Measurements from ENCODE around the gene PIP5K1C.

The PIP5K1C gene

GRCh38 chr19:3694361-3695123 lies 5.7 kb downstream of the PIP5K1C start:
- DNase-seq (ENCODE audit: low read depth, low spot score): no peak

- DNase-seq (ENCODE audit: low read depth, low spot score): no peak
Measured at GRCh38 chr19:3693025-3693925, 7.0 kb downstream of the PIP5K1C start.

- DNase-seq (ENCODE audit: low read depth, low spot score): no peak
Measured at GRCh38 chr19:3692141-3693024, 7.9 kb downstream of the PIP5K1C start.

- DNase-seq (ENCODE audit: low read depth, low spot score): no peak
Measured at GRCh38 chr19:3691726-3692125, 8.5 kb downstream of the PIP5K1C start.

GRCh38 chr19:3691372-3691716 lies 8.9 kb downstream of the PIP5K1C start:
- DNase-seq (ENCODE audit: low read depth, low spot score): no peak

GRCh38 chr19:3690551-3691371 lies 9.5 kb downstream of the PIP5K1C start:
- no peak for DNase-seq (ENCODE audit: low read depth, low spot score)

- DNase-seq (ENCODE audit: low read depth, low spot score): no peak
Measured at GRCh38 chr19:3687774-3688706, 12.2 kb downstream of the PIP5K1C start.

GRCh38 chr19:3687393-3687773 lies 12.9 kb downstream of the PIP5K1C start:
- DNase-seq (ENCODE audit: low read depth, low spot score): no peak

- no peak for DNase-seq (ENCODE audit: low read depth, low spot score)
Measured at GRCh38 chr19:3684817-3685410, 15.4 kb downstream of the PIP5K1C start.

GRCh38 chr19:3684054-3684816 lies 16.0 kb downstream of the PIP5K1C start:
- peak; percentile 46 for DNase-seq (ENCODE audit: low read depth, low spot score)

GRCh38 chr19:3683405-3684053 lies 16.7 kb downstream of the PIP5K1C start:
- DNase-seq (ENCODE audit: low read depth, low spot score): peak; percentile 67

GRCh38 chr19:3682741-3683404 lies 17.4 kb downstream of the PIP5K1C start:
- DNase-seq (ENCODE audit: low read depth, low spot score): no peak

GRCh38 chr19:3682286-3682685 lies 18.0 kb downstream of the PIP5K1C start:
- no peak for DNase-seq (ENCODE audit: low read depth, low spot score)

GRCh38 chr19:3680939-3681338 lies 19.3 kb downstream of the PIP5K1C start:
- no peak for DNase-seq (ENCODE audit: low read depth, low spot score)

GRCh38 chr19:3679581-3679980 lies 20.7 kb downstream of the PIP5K1C start:
- no peak for DNase-seq (ENCODE audit: low read depth, low spot score)

- no peak for DNase-seq (ENCODE audit: low read depth, low spot score)
Measured at GRCh38 chr19:3679138-3679537, 21.1 kb downstream of the PIP5K1C start.

- DNase-seq (ENCODE audit: low read depth, low spot score): no peak
Measured at GRCh38 chr19:3678188-3678587, 22.1 kb downstream of the PIP5K1C start.

All from smooth muscle cell of the brain vasculature (primary cell).